Ovary (tissue), 9 donors: ENCODE data around the gene PRPF38A. TPM values are rescaled to one million over a fixed set of nuclear protein-coding genes. Genes with fewer than 3 reads are reported as not detected.
"Not testable (repeated sequence)": the region's sequence is repeated elsewhere in the genome, so short reads cannot be mapped to it uniquely, and the experiment has no call there.

Experiments used
- DNase-seq, 5 donors: peaks; one replicate each; pipeline ENCODE4 v3.0.0-alpha.2; 2019 to 2020
- H3K27ac ChIP-seq, 2 donors: fragments of 200-600 bp; one replicate each; pipeline versions ENCODE4 v1.5.1 to v1.8.0; 2019 to 2022
- H3K27me3 ChIP-seq: fragments of 200-600 bp; one replicate; pipeline ENCODE4 v1.8.0; 2022
- H3K36me3 ChIP-seq: fragments of 200-600 bp; sonication (generic); one replicate; pipeline ENCODE4 v1.5.1; 2019
- H3K4me1 ChIP-seq: one replicate; pipeline ENCODE4 v1.8.1; 2013; ENCODE audit warnings: mild to moderate bottlenecking, moderate library complexity; ENCODE audit not compliant: insufficient read depth
- H3K4me3 ChIP-seq: fragments of 200-600 bp; sonication (generic); one replicate; pipeline ENCODE4 v1.5.1; 2017
- H3K9me3 ChIP-seq, 2 donors: fragments of 200-600 bp in 1 of 2; sonication (generic) in 1 of 2; one replicate each; pipeline versions ENCODE4 v1.5.1 to v1.8.1; 2013 to 2019; ENCODE audit warnings: mild to moderate bottlenecking in 1 of 2, moderate library complexity in 1 of 2
- EP300 ChIP-seq: sonication (generic); formaldehyde crosslinking; IDR thresholded peaks from one replicate; pipeline ENCODE4 v1.6.1; 2017; ENCODE audit warnings: antibody characterized with exemption
- POLR2A ChIP-seq: fragments of 450-650 bp; IDR thresholded peaks from one replicate; pipeline ENCODE4 v1.6.1; 2017; ENCODE audit warnings: antibody characterized with exemption, mild to moderate bottlenecking, moderate library complexity
- whole genome bisulfite sequencing, 3 donors: extraction: QIAGEN DNeasy Blood & Tissue Kit in 1 of 3; methylation state at CpG; one replicate each; pipeline versions ENCODE4 v1.1.5 to v1.1.7; 2013 to 2017; 5-methylcytosine and 5-hydroxymethylcytosine counted together
- intact Hi-C, 4 donors: fragments of 100-400 bp; cut with DNase I; formaldehyde crosslinking; loops; one replicate each; pipeline versions ENCODE4 v1.11.0 to v1.15.1; 2022 to 2023
- polyA plus RNA-seq, 2 donors: library from polyadenylated mRNA; stranded (reverse); fragments of 200-250 nt in 1 of 2; fragments of 350-450 nt in 1 of 2; fragmentation: Illumina TruSeq in 1 of 2; extraction: RNeasy Lipid Tissue Mini Kit (QIAGEN cat#74804) in 1 of 2; gene quantifications; one replicate each; pipeline ENCODE4 v1.2.3, GENCODE V29; 2013 to 2014
- total RNA-seq, 7 donors: library from RNA; depleted of rRNA in 2 of 7; stranded (reverse); fragments of >200 nt in 2 of 7; fragmentation: NEBNext Ultra II Directional in 3 of 7; extraction: Animal tissue kit (Norgen Biotek cat#: 25700) in 3 of 7; gene quantifications; one replicate each; pipeline versions ENCODE4 v1.1.0 to v1.2.4, GENCODE V29; 2016 to 2023
- TF ChIP-seq, protein P1 (sequence below), 3 donors: fragments of 450-650 bp in 2 of 3; fragments of 200-600 bp in 1 of 3; IDR thresholded peaks; one replicate each; pipeline versions ENCODE4 v1.5.1 to v1.8.0; 2016 to 2022; ENCODE audit warnings: antibody characterized with exemption in 3 of 3, mild to moderate bottlenecking in 1 of 3
- donor health status: DM: no; HTN: no; CAD: no; lungs with moderate emphysema.
- donor health status: DM: no; HTN: no; CAD: no.
- donor health status: Bipolar disorder and iron deficiency.
- donor health status: DM: yes; HTN: yes; CAD: no.
- donor health status: DM: no; HTN: no; CAD: no.
- donor health status: DM: yes; HTN: yes; CAD: no.

Gene PRPF38A
- total and polyA plus RNA-seq, 9 donors: 17.7 to 66.0 (median 51.2) TPM

DNA sequence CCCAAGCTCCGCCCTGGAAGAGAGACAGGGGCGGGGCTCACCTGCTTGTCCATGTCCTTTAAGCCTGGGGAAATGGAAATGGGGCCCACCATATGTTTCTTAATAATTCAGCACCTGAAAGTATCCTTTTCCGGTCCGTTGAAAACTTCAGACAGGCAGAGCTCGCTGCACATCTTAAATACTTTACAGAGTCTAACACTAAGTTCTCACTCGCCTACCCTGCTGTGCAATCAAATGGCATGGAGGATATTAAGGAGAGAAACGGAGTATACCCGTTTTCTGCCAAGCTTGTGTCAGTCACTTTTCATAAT, 37.9 kb upstream of the PRPF38A start:
- Histone ChIP-seq H3K9me3 (no peaks in the 10 kb centered on the region), H3K27me3 (no peaks in the 10 kb centered on the region), H3K36me3 (no peaks in the 10 kb centered on the region), H3K27ac (peak overlapping the region in 1 of 2 donors; percentile 74), H3K4me3 (peak overlapping the region; percentile 99), H3K4me1 (peaks cover 6% of the 10 kb centered on the region)
- WGBS, 3 donors: 7 to 10% (median 10%) methylated on average over 8 of the region's 8 CpGs
- no peak for DNase-seq
- intact Hi-C loops: no loop called here
- TF ChIP-seq, protein P1, sequence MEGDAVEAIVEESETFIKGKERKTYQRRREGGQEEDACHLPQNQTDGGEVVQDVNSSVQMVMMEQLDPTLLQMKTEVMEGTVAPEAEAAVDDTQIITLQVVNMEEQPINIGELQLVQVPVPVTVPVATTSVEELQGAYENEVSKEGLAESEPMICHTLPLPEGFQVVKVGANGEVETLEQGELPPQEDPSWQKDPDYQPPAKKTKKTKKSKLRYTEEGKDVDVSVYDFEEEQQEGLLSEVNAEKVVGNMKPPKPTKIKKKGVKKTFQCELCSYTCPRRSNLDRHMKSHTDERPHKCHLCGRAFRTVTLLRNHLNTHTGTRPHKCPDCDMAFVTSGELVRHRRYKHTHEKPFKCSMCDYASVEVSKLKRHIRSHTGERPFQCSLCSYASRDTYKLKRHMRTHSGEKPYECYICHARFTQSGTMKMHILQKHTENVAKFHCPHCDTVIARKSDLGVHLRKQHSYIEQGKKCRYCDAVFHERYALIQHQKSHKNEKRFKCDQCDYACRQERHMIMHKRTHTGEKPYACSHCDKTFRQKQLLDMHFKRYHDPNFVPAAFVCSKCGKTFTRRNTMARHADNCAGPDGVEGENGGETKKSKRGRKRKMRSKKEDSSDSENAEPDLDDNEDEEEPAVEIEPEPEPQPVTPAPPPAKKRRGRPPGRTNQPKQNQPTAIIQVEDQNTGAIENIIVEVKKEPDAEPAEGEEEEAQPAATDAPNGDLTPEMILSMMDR (IDR thresholded peaks at IDR 0.05): no peak
- TF ChIP-seq POLR2A: no peak
- no peak for TF ChIP-seq EP300

DNA sequence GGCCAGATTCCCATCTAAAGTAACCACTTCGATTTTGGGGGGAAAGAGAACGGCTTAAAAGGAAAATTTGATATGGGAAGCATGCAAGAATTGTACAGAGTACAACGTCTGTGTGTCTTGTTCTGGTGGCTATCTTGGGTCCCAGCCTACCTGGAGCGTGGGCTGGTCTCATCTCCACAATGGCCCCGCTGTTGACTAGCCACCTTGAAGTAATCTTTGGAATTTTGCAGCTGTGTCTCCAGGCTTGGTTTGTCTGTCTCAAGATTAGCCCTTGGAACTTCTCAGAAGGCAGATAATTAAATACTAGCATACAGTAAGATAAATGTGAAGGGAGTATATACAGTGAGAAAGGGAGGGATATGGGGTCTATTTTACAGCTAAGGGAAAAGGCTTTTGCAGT, 37.1 kb upstream of the PRPF38A start:
- no peaks in the 10 kb centered on the region for H3K27me3 ChIP-seq
- WGBS, 3 donors: 52 to 59% (median 54%) methylated on average over 5 of the region's 5 CpGs
- H3K27ac ChIP-seq: no peak overlapping the region
- peaks cover 6% of the 10 kb centered on the region for H3K4me1 ChIP-seq
- DNase-seq: no peak
- TF ChIP-seq POLR2A (no peak), EP300 (no peak)
- intact Hi-C loops: no loop called here
- H3K9me3 ChIP-seq: no peaks in the 10 kb centered on the region
- no peaks in the 10 kb centered on the region for H3K36me3 ChIP-seq
- H3K4me3 ChIP-seq: no peak overlapping the region

DNA sequence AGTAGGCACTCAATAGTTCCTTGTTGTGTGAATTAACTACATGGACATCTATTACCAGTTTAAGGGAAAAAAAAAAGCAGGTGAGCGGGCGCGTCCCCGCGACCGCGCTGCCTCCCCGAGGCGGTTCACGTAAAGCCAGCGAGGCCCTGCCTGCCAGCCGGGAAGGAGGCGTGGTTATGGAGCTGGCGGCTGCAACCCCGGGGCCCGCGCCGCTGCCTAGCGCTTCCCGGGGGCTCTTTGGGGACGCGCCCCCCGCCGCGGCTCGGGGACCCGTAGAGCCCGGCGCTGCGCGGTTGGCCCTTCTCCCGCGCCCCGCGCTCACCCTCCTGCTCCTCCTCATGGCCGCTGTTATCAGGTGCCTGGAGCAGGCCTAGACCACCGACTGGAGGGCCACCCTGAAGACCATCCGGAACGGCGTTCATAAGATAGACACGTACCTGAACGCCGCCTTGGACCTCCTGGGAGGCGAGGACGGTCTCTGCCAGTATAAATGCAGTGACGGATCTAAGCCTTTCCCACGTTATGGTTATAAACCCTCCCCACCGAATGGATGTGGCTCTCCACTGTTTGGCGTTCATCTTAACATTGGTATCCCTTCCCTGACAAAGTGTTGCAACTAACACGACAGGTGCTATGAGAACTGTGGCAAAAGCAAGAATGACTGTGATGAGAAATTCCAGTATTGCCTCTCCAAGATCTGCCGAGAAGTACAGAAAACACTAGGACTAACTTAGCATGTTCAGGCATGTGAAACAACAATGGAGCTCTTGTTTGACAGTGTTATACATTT, 35.8 kb upstream of the PRPF38A start:
- TF ChIP-seq EP300: no peak
- TF ChIP-seq POLR2A: no peak
- no peaks in the 10 kb centered on the region for H3K9me3 ChIP-seq
- peak; percentile 37 to 65 (median 58) for DNase-seq
- WGBS, 3 donors: 4 to 8% (median 8%) methylated on average over 31 to 51 of the region's 51 CpGs
- H3K27ac ChIP-seq: peak overlapping the region in 1 of 2 donors; percentile 24
- peaks cover 6% of the 10 kb centered on the region for H3K4me1 ChIP-seq
- H3K4me3 ChIP-seq: peak overlapping the region; percentile 31
- intact Hi-C loops: no loop called here
- H3K36me3 ChIP-seq: no peaks in the 10 kb centered on the region
- no peaks in the 10 kb centered on the region for H3K27me3 ChIP-seq

DNA sequence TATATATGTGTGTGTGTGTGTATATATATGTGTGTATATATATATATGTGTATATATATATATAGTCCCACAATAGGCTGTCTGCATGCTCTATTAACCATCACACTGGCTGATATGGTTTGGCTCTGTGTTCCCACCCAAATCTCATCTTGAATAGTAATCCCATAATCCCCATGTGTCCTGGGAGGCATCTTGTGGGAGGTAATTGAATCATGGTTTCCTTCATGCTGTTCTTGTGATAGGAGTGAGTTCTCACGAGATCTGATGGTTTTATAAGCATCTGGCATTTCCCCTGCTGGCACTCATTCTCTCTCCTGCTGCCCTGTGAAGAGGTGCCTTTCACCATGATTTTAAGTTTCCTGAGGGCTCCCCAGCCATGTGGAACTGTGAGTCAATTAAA, 34.6 kb upstream of the PRPF38A start:
- H3K4me1 ChIP-seq, H3K4me3 ChIP-seq, intact Hi-C loops, H3K9me3 ChIP-seq, H3K27ac ChIP-seq, DNase-seq, H3K27me3 ChIP-seq, H3K36me3 ChIP-seq: not testable (repeated sequence)
- WGBS, 3 donors: 59 to 77% (median 76%) methylated on average over 1 of the region's 1 CpG

DNA sequence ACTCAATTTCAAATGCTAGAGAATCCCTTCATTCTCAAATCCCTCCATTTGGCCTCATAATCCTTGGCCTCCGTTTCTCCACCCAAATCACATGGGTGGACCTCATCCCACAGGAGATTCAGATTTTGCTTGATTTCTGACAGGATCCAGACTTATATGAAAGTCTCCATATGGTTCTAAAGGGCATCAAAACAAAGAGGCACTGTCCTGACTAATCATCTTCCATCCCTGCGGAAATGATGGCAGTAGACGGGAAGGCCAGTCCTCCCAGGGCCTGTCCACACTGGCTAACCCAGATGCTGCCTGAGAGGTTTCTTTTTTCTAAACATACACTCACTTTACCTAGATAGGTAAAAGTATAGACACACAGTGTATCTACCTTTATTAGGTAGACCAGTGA, 19.0 kb upstream of the PRPF38A start:
- Histone ChIP-seq H3K4me3 (no peak overlapping the region), H3K9me3 (no peaks in the 10 kb centered on the region), H3K36me3 (no peaks in the 10 kb centered on the region), H3K27me3 (no peaks in the 10 kb centered on the region), H3K4me1 (no peaks in the 10 kb centered on the region), H3K27ac (no peak overlapping the region)
- WGBS, 3 donors: 93 to 97% (median 97%) methylated on average over 3 of the region's 3 CpGs
- intact Hi-C loops: no loop called here
- TF ChIP-seq EP300: no peak
- TF ChIP-seq POLR2A: no peak
- TF ChIP-seq, protein P1 (IDR thresholded peaks at IDR 0.05): no peak
- DNase-seq: no peak

DNA sequence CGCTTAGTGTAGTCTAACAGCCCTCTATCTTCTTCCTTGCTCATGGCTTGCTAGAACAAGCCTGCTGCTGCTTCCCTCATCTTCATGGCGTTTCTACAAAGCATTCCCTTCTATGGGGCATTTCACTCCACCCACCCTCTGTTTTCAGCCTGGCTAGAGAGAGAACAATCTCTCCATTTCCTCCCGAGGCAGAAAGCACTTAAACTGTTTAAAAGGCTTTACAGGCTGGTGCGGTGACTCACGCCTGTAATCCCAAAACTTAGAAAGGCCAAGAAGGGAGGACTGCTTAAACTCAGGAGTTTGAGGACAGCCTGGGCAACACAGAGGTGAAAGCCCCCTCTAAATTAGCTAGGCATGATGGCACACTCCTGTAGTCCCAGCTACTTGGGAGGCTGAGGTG, 17.9 kb upstream of the PRPF38A start:
- Histone ChIP-seq H3K9me3 (no peaks in the 10 kb centered on the region), H3K36me3 (no peaks in the 10 kb centered on the region), H3K27ac (no peak overlapping the region), H3K4me3 (no peak overlapping the region), H3K4me1 (no peaks in the 10 kb centered on the region), H3K27me3 (no peaks in the 10 kb centered on the region)
- 89 to 91% (median 90%) methylated on average over 5 of the region's 5 CpGs for WGBS, 3 donors
- no peak for DNase-seq
- intact Hi-C loops: no loop called here
- TF ChIP-seq EP300: no peak
- no peak for TF ChIP-seq POLR2A
- TF ChIP-seq, protein P1 (IDR thresholded peaks at IDR 0.05): no peak
